ENCODE data around the gene WDR86. TPM values are rescaled to one million over a fixed set of nuclear protein-coding genes. Genes with fewer than 3 reads are reported as not detected.

WDR86 gene
- total and polyA plus RNA-seq, 7 experiments from 2014 or later, result 0.24 to 9.7 (median 2.3) TPM; not detected in 3

DNA sequence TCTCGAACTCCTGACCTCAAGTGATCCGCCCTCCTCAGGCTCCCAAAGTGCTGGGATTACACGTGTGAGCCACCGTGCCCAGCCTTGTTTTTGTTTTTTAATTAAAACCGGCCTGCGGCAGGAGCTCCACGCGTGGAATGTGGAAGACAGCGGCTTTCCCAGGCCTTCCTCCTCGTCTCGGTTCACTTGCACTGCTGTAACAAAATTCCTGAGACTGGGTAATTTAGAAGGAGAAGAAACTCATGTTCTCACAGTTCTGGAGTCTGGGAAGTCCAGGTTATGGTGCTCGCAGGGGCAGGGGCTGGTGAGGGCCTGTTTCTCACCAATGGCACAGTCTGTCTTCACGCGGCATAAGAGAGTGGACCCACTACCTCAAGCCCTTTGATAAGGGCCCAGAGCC is 44.5 kb upstream of the WDR86 start:
- Histone ChIP-seq H3K36me3 (ENCODE audit: control insufficient read depth in 2 of 3, insufficient read depth in 3 of 3, low read length in 3 of 3) (no peaks in the 10 kb centered on the region), H3K9me3 (ENCODE audit: control insufficient read depth in 2 of 3, low read length in 3 of 3) (no peaks in the 10 kb centered on the region), H3K4me3 (ENCODE audit: low read length) (no peak overlapping the region), H3K27me3 (ENCODE audit: control insufficient read depth in 2 of 2, insufficient read depth in 2 of 2, low read length in 2 of 2) (no peaks in the 10 kb centered on the region), H3K4me1 (ENCODE audit: control insufficient read depth in 2 of 2, insufficient read depth in 2 of 2, low read length in 2 of 2) (no peaks in the 10 kb centered on the region), H3K27ac (ENCODE audit: low read depth, low read length) (no peak overlapping the region)
- Mint-ChIP-seq H3K4me3 (no peak overlapping the region), H3K27me3 (peaks cover 0 to 13% (median 4%) of the 10 kb centered on the region in 5 donors), H3K9me3 (peaks cover 0 to 2% (median 0%) of the 10 kb centered on the region in 11 donors), H3K36me3 (no peaks in the 10 kb centered on the region), H3K27ac (no peak overlapping the region), H3K4me1 (peaks cover 0 to 15% (median 3%) of the 10 kb centered on the region in 7 donors)
- intact Hi-C loops (cut with micrococcal nuclease), result no loop called here
- ATAC-seq (no peak), DNase-seq (no peak)
- ChIA-PET CTCF (interaction anchor here (0.7 kb wide), 1 partner anchor 134 kb away, joined by 3 read pairs; no protein-coding TSS in a partner anchor), POLR2A (interaction anchor here (0.6 kb wide), 1 partner anchor 11 kb away, joined by 3 read pairs; no protein-coding TSS in a partner anchor)

GRCh38 chr7:151453326-151453791 is 43.5 kb upstream of the WDR86 start:
- DNase-seq (peak in 1 of 9 donors; percentile 19), ATAC-seq (no peak)
- Mint-ChIP-seq H3K4me1 (peaks cover 0 to 15% (median 3%) of the 10 kb centered on the region in 7 donors), H3K36me3 (no peaks in the 10 kb centered on the region), H3K4me3 (no peak overlapping the region), H3K9me3 (peaks cover 0 to 2% (median 0%) of the 10 kb centered on the region in 11 donors), H3K27ac (no peak overlapping the region), H3K27me3 (peaks cover 0 to 13% (median 4%) of the 10 kb centered on the region in 5 donors)
- POLR2A ChIA-PET, result interaction anchor here (0.6 kb wide), 1 partner anchor 11 kb away, joined by 3 read pairs; no protein-coding TSS in a partner anchor
- Histone ChIP-seq H3K4me1 (ENCODE audit: control insufficient read depth in 2 of 2, insufficient read depth in 2 of 2, low read length in 2 of 2) (peaks cover 0 to 3% of the 10 kb centered on the region in 2 donors), H3K4me3 (ENCODE audit: low read length) (no peak overlapping the region), H3K9me3 (ENCODE audit: control insufficient read depth in 2 of 3, low read length in 3 of 3) (no peaks in the 10 kb centered on the region), H3K27me3 (ENCODE audit: control insufficient read depth in 2 of 2, insufficient read depth in 2 of 2, low read length in 2 of 2) (no peaks in the 10 kb centered on the region), H3K36me3 (ENCODE audit: control insufficient read depth in 2 of 3, insufficient read depth in 3 of 3, low read length in 3 of 3) (no peaks in the 10 kb centered on the region), H3K27ac (ENCODE audit: low read depth, low read length) (no peak overlapping the region)
- CTCF ChIA-PET, result no interaction called here
- intact Hi-C loops (cut with micrococcal nuclease), result no loop called here

GRCh38 chr7:151452680-151453325 is 43.0 kb upstream of the WDR86 start:
- Histone ChIP-seq H3K9me3 (ENCODE audit: control insufficient read depth in 2 of 3, low read length in 3 of 3) (no peaks in the 10 kb centered on the region), H3K4me3 (ENCODE audit: low read length) (no peak overlapping the region), H3K27me3 (ENCODE audit: control insufficient read depth in 2 of 2, insufficient read depth in 2 of 2, low read length in 2 of 2) (no peaks in the 10 kb centered on the region), H3K27ac (ENCODE audit: low read depth, low read length) (no peak overlapping the region), H3K36me3 (ENCODE audit: control insufficient read depth in 2 of 3, insufficient read depth in 3 of 3, low read length in 3 of 3) (no peaks in the 10 kb centered on the region), H3K4me1 (ENCODE audit: control insufficient read depth in 2 of 2, insufficient read depth in 2 of 2, low read length in 2 of 2) (peaks cover 0 to 3% of the 10 kb centered on the region in 2 donors)
- Mint-ChIP-seq H3K4me1 (peaks cover 0 to 14% (median 3%) of the 10 kb centered on the region in 7 donors), H3K4me3 (no peak overlapping the region), H3K9me3 (peaks cover 0 to under 1% (median 0%) of the 10 kb centered on the region in 11 donors), H3K27ac (peak overlapping the region in 1 of 9 donors; percentile 14), H3K36me3 (no peaks in the 10 kb centered on the region), H3K27me3 (peaks cover 0 to 12% (median 4%) of the 10 kb centered on the region in 5 donors)
- intact Hi-C loops (cut with micrococcal nuclease), result no loop called here
- ChIA-PET CTCF (interaction anchor here (0.6 to 0.7 kb wide), 2 partner anchors 80 to 89 kb away, joined by 3 read pairs; no protein-coding TSS in a partner anchor), POLR2A (no interaction called here)
- no peak for ATAC-seq
- peak in 1 of 9 donors; percentile 17 for DNase-seq

DNA sequence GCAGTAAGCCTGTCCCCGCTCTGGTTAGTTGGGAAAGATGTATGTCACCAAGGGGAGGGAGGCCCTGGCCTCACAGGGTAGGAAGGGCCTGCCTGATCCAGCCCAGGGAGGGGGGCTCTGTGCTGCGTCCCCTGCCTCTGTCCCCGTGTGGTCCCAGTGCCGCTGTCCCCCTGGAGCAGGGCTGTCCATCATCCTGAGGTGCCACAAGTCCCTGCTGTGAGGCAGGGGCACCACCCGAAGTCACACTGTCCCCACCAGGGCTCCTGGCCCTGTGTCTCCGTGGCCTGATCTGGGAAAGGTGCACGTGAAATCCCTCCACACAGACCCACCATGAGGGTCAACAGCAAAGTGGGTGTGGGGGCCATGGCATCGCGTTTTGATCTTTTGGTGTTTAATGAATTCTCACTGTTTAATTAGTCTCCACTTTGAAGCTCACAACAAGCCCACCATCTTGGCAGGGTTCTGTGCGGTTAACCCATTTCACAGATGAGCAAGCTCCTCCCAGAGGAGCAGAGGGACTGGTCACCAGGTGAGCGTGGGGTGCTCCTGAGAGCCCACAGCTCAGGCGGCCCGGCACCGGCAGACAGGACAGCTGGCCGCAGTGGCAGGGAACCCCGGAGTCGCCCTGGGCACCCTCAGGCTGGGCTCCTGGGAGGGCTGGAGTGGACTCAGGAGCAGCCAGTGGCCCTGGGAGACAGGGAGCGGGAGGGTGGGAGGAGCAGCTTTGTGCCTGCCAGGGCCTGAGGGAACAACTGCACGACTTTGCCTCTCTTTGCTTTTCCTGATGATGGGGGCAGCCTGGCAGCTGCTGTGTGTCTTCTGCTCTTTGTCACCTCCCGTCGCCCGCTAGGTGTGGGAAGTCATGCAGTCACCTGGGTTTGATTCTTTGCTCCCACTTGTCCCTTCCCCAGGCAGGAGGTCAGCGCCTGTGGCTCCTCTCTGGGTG is 42.1 kb upstream of the WDR86 start:
- ChIA-PET POLR2A (no interaction called here), CTCF (interaction anchor here (0.6 to 0.7 kb wide), 3 partner anchors 55 to 88 kb away, joined by 3 read pairs; no protein-coding TSS in a partner anchor)
- intact Hi-C loops (cut with micrococcal nuclease), result no loop called here
- Mint-ChIP-seq H3K4me1 (peaks cover 0 to 11% (median 4%) of the 10 kb centered on the region in 7 donors), H3K9me3 (no peaks in the 10 kb centered on the region), H3K27ac (no peak overlapping the region), H3K27me3 (peaks cover 0 to 10% (median 4%) of the 10 kb centered on the region in 5 donors), H3K4me3 (no peak overlapping the region), H3K36me3 (no peaks in the 10 kb centered on the region)
- Histone ChIP-seq H3K36me3 (ENCODE audit: control insufficient read depth in 2 of 3, insufficient read depth in 3 of 3, low read length in 3 of 3) (no peaks in the 10 kb centered on the region), H3K4me1 (ENCODE audit: control insufficient read depth in 2 of 2, insufficient read depth in 2 of 2, low read length in 2 of 2) (peaks cover 0 to 3% of the 10 kb centered on the region in 2 donors), H3K27me3 (ENCODE audit: control insufficient read depth in 2 of 2, insufficient read depth in 2 of 2, low read length in 2 of 2) (no peaks in the 10 kb centered on the region), H3K9me3 (ENCODE audit: control insufficient read depth in 2 of 3, low read length in 3 of 3) (no peaks in the 10 kb centered on the region), H3K27ac (ENCODE audit: low read depth, low read length) (no peak overlapping the region), H3K4me3 (ENCODE audit: low read length) (no peak overlapping the region)
- no peak for DNase-seq
- no peak for ATAC-seq

DNA sequence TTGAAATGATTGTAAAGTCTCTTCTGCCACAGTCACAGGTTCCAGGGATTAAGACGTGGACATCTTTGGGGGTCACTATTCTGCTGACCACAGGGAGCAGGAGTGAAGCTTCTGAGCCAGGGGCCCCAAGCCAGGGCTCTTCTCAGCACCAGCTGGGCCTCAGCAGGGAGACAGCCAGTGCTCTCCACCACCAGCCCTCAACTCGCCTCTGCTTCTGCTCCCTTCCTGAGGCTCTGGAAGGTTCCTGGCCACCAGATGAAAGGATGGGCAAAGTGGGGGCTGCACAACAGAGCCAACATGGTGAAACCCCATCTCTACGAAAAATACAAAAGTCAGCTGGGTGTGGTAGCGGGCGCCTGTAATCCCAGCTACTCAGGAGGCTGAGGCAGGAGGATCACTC is 41.3 kb upstream of the WDR86 start:
- H3K4me3 ChIP-seq (ENCODE audit: low read length), result no peak overlapping the region
- Mint-ChIP-seq H3K4me3 (peak overlapping the region in 1 of 10 donors; percentile 68), H3K36me3 (no peaks in the 10 kb centered on the region), H3K27me3 (peaks cover 0 to 12% (median 4%) of the 10 kb centered on the region in 5 donors), H3K4me1 (peaks cover 0 to 19% (median 7%) of the 10 kb centered on the region in 7 donors), H3K9me3 (no peaks in the 10 kb centered on the region), H3K27ac (no peak overlapping the region)
- intact Hi-C loops (cut with micrococcal nuclease), result no loop called here
- POLR2A ChIA-PET, result no interaction called here
- no peaks in the 10 kb centered on the region for H3K36me3 ChIP-seq (ENCODE audit: control insufficient read depth in 2 of 3, insufficient read depth in 3 of 3, low read length in 3 of 3)
- no peaks in the 10 kb centered on the region for H3K9me3 ChIP-seq (ENCODE audit: control insufficient read depth in 2 of 3, low read length in 3 of 3)
- ATAC-seq, result no peak
- peaks cover 0 to 3% of the 10 kb centered on the region in 2 donors for H3K4me1 ChIP-seq (ENCODE audit: control insufficient read depth in 2 of 2, insufficient read depth in 2 of 2, low read length in 2 of 2)
- no peak for DNase-seq
- H3K27ac ChIP-seq (ENCODE audit: low read depth, low read length), result no peak overlapping the region
- CTCF ChIA-PET, result interaction anchor here (0.7 to 4.6 kb wide), 3 partner anchors 33 to 100 kb away, joined by 3 to 130 read pairs (median 29); no protein-coding TSS in a partner anchor
- H3K27me3 ChIP-seq (ENCODE audit: control insufficient read depth in 2 of 2, insufficient read depth in 2 of 2, low read length in 2 of 2), result no peaks in the 10 kb centered on the region

- intact Hi-C loops (cut with micrococcal nuclease), result loop anchor here (2.0 to 5.0 kb wide), 4 partner anchors 38 to 309 kb away; partner anchors contain the start of gene WDR86 (in 1 of the 2)
- Histone ChIP-seq H3K27me3 (ENCODE audit: control insufficient read depth in 2 of 2, insufficient read depth in 2 of 2, low read length in 2 of 2) (no peaks in the 10 kb centered on the region), H3K9me3 (ENCODE audit: control insufficient read depth in 2 of 3, low read length in 3 of 3) (no peaks in the 10 kb centered on the region), H3K36me3 (ENCODE audit: control insufficient read depth in 2 of 3, insufficient read depth in 3 of 3, low read length in 3 of 3) (no peaks in the 10 kb centered on the region), H3K27ac (ENCODE audit: low read depth, low read length) (no peak overlapping the region), H3K4me3 (ENCODE audit: low read length) (no peak overlapping the region), H3K4me1 (ENCODE audit: control insufficient read depth in 2 of 2, insufficient read depth in 2 of 2, low read length in 2 of 2) (peaks cover 0 to 3% of the 10 kb centered on the region in 2 donors)
- Mint-ChIP-seq H3K9me3 (no peaks in the 10 kb centered on the region), H3K27ac (no peak overlapping the region), H3K36me3 (no peaks in the 10 kb centered on the region), H3K4me3 (peak overlapping the region in 3 of 10 donors; percentile 34 to 65 (median 38)), H3K27me3 (peaks cover 0 to 17% (median 4%) of the 10 kb centered on the region in 5 donors), H3K4me1 (peaks cover 0 to 30% (median 8%) of the 10 kb centered on the region in 7 donors)
- ATAC-seq (no peak), DNase-seq (no peak)
- ChIA-PET CTCF (interaction anchor here (2.8 to 4.6 kb wide), 5 partner anchors 17 to 133 kb away, joined by 10 to 130 read pairs (median 29); no protein-coding TSS in a partner anchor), POLR2A (interaction anchor here (0.7 to 0.9 kb wide), 2 partner anchors 72 to 82 kb away, joined by 3 to 4 read pairs; no protein-coding TSS in a partner anchor)
Measured at GRCh38 chr7:151449990-151450389, 40.2 kb upstream of the WDR86 start.

Measured in naive thymus-derived CD4-positive, alpha-beta T cell (primary cell).